Tibial nerve (tissue), 4 donors: ENCODE results near the gene OPHN1.

Experiments used
- EP300 ChIP-seq, 2 donors: sonication (generic); formaldehyde crosslinking; IDR thresholded peaks; one replicate each; pipeline ENCODE4 v1.6.1; 2017; ENCODE audit warnings: antibody characterized with exemption in 2 of 2, mild to moderate bottlenecking in 1 of 2
- POLR2A ChIP-seq, 2 donors: fragments of 450-650 bp; IDR thresholded peaks; one replicate each; pipeline ENCODE4 v1.6.1; 2017; ENCODE audit warnings: antibody characterized with exemption in 2 of 2, mild to moderate bottlenecking in 2 of 2, moderate library complexity in 2 of 2
- TF ChIP-seq, protein P1 (sequence below), 5 experiments: fragments of 200-600 bp in 3 of 5; fragments of 450-650 bp in 2 of 5; sonication (generic) in 3 of 5; IDR thresholded peaks; one replicate each; pipeline ENCODE4 v1.5.1; 2016 to 2019; ENCODE audit warnings: antibody characterized with exemption in 5 of 5, mild to moderate bottlenecking in 3 of 5, moderate library complexity in 2 of 5

DNA sequence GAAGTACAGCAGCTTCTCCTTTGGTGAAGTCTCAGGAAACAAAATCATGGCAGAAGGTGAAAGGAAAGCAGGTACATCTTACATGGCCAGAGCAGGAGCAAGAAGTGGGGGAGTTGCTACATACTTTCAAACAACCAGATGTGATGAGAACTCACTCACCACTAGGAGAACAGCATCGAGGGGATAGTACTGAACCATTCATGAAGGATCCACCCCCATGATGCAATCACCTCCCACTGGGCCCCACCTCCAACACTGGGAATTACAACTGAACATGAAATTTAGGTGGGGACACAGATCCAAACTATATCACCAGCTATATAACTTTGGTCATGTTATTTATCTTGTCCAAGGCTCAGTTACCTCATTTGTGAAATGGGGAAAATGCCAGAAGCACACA is 159.4 kb downstream of the OPHN1 start:
- no peak for TF ChIP-seq POLR2A (IDR thresholded peaks at IDR 0.05)
- TF ChIP-seq, protein P1, sequence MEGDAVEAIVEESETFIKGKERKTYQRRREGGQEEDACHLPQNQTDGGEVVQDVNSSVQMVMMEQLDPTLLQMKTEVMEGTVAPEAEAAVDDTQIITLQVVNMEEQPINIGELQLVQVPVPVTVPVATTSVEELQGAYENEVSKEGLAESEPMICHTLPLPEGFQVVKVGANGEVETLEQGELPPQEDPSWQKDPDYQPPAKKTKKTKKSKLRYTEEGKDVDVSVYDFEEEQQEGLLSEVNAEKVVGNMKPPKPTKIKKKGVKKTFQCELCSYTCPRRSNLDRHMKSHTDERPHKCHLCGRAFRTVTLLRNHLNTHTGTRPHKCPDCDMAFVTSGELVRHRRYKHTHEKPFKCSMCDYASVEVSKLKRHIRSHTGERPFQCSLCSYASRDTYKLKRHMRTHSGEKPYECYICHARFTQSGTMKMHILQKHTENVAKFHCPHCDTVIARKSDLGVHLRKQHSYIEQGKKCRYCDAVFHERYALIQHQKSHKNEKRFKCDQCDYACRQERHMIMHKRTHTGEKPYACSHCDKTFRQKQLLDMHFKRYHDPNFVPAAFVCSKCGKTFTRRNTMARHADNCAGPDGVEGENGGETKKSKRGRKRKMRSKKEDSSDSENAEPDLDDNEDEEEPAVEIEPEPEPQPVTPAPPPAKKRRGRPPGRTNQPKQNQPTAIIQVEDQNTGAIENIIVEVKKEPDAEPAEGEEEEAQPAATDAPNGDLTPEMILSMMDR (IDR thresholded peaks at IDR 0.05) = no peak
- no peak for TF ChIP-seq EP300 (IDR thresholded peaks at IDR 0.05)
